Fibroblast of mammary gland (primary cell): Measurements from ENCODE around the gene PDZD4.

ENCODE experiments used
- DNase-seq: peaks from one replicate; pipeline ENCODE4 v3.0.0-alpha.2; 2010; ENCODE audit warnings: low read depth
- H3K4me3 ChIP-seq: 2 replicates; pipeline ENCODE4 v1.5.1; 2011; ENCODE audit warnings: low read depth, mild to moderate bottlenecking, low read length, moderate library complexity; ENCODE audit not compliant: control insufficient read depth
- CTCF ChIP-seq: conservative IDR thresholded peaks from 2 replicates; pipeline ENCODE4 v1.5.1; 2011; ENCODE audit warnings: low read depth, low read length, inconsistent platforms; ENCODE audit not compliant: control insufficient read depth, insufficient read depth

PDZD4 gene

GRCh38 chrX:153829799-153830639 lies at the start of gene PDZD4:
TSS of gene PDZD4 (minus strand) at chrX:153830544. CDS start at chrX:153830298, 246 bp downstream.
- no peak for TF ChIP-seq CTCF
- H3K4me3 ChIP-seq: no peak within 1 kb of the TSS
- no peak for DNase-seq

DNA sequence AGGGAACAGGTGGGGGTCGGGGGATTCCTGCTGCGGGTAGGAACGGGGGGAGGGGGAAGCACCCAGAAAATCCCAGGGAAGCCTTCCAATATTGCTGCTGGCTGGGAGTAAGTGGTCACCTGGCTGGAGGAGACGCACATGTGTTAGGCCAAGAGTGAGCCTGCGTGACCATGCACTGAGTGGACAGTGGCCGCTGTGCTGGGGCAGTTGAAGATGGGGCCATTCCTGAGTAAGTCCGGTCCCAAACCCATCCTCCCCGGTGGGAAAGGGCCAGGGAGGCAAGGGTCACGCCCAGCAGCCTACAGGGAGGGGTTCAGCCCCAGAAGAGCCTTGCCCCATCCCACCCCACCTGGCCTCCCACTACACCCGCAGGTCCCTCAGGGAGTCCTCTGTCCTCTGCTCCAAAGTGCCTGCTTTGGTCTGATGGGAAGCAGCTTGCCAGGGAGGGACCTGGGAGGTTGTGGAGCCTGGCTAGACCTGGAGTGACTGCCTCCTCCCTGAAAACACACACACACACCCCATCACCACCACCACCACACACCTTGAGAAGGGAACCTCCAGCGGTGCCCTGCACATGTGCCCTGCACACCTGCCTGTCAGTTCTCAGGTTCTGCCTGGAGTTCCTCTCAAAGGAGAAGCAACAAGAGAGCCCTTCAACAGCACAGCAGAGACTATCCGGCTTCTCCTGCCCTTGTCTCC lies 49.5 kb upstream of the PDZD4 start:
- no peak for TF ChIP-seq CTCF
- no peak for DNase-seq
- H3K4me3 ChIP-seq: no peak overlapping the region

- TF ChIP-seq CTCF: no peak
- DNase-seq: no peak
- H3K4me3 ChIP-seq: no peak overlapping the region
Observed at GRCh38 chrX:153878969-153879653, 48.8 kb upstream of the PDZD4 start.

DNA sequence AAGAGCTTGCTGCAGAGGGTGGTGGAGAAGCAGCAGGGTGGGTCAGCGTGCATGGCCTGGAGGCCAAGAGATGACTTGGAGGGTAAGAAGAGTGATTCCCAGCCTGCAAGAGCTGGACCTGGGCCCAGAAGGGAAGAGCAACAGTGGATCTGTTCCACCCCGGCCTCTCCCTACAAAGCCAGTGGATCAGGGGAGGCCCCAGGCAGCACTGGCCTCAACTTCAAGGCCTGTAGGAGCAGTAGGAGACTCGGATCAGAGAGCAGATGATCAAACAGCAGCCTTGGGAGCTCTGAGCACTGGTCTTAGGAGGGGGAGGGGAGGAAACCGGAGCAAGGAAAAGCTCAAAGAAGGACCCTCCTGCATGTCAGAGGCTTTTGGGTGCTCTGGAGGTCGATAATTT lies 48.0 kb upstream of the PDZD4 start:
- no peak for DNase-seq
- no peak for TF ChIP-seq CTCF
- H3K4me3 ChIP-seq: no peak overlapping the region

DNA sequence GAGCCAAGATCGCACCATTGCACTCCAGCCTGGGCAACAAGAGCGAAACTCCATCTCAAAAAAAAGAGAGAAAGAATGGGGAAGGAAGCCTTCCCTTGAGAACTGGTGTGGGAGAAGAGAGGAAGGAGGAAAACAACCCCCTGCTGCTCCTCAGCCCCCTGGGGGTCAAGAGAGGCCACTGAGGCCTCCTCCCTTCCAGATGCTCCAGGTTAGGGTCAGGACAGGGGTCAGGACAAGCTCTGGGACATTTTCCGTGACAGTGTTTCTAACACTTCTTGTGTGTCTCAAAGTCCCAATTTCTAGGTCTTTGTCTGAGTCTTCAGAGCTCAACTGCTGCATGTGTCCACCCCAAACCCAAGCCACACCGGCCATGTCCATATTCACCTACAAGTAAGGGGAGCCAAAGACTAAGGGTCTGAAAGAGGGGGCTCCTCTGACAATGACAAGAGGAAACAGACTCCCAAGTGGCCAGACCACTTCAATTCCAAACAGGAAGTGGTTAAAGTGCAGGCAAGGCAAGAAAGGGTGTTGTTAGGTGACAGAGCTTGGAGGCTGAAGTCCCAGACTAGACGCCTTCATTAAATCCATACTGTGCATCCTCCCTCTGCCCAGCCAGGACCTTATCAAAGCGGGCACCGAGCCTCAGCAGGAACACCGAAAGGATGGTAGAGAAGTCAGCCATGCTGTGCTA lies 47.4 kb upstream of the PDZD4 start:
- no peak overlapping the region for H3K4me3 ChIP-seq
- no peak for TF ChIP-seq CTCF
- no peak for DNase-seq

GRCh38 chrX:153876112-153876491 lies 45.8 kb upstream of the PDZD4 start:
- DNase-seq: no peak
- H3K4me3 ChIP-seq: no peak overlapping the region
- TF ChIP-seq CTCF: no peak
